C4-2B (cell line): ENCODE data around the gene KRT76.

Experiments
- ZFX ChIP-seq: fragments of 450-650 bp; IDR thresholded peaks from 2 replicates; pipeline ENCODE4 v1.6.1; 2017
- TF ChIP-seq, protein P1 (sequence below): fragments of 450-650 bp; conservative IDR thresholded peaks from 2 replicates; pipeline ENCODE4 v1.5.1; 2017; ENCODE audit warnings: mild to moderate bottlenecking

DNA sequence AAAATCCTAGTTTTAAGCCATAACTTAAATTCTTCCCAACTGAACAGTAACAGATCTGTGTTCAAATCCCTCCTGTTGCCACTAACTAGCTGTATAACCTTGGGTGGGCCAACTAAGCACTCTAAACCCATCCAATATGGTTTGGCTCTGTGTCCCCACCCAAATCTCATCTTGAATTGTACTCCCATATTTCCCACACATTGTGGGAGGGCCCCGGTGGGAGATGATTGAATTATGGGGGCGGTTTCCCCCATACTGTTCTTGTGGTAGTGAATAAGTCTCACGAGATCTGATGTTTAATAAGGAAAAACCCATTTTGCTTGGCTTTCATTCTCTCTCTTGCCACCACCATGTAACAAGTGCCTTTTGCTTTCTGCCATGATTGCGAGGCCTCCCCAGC lies 38.0 kb upstream of the KRT76 start:
- TF ChIP-seq, protein P1, sequence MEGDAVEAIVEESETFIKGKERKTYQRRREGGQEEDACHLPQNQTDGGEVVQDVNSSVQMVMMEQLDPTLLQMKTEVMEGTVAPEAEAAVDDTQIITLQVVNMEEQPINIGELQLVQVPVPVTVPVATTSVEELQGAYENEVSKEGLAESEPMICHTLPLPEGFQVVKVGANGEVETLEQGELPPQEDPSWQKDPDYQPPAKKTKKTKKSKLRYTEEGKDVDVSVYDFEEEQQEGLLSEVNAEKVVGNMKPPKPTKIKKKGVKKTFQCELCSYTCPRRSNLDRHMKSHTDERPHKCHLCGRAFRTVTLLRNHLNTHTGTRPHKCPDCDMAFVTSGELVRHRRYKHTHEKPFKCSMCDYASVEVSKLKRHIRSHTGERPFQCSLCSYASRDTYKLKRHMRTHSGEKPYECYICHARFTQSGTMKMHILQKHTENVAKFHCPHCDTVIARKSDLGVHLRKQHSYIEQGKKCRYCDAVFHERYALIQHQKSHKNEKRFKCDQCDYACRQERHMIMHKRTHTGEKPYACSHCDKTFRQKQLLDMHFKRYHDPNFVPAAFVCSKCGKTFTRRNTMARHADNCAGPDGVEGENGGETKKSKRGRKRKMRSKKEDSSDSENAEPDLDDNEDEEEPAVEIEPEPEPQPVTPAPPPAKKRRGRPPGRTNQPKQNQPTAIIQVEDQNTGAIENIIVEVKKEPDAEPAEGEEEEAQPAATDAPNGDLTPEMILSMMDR: no peak
- TF ChIP-seq ZFX: no peak
